GM21390 (cell line): ENCODE results near the gene WAS.
A peak's percentile ranks its signal among the peaks of the same experiment; 100 is the strongest.
"Not testable (repeated sequence)": the region's sequence is repeated elsewhere in the genome, so short reads cannot be mapped to it uniquely, and the experiment has no call there.

Experiments
- ATAC-seq: cut with Tn5 transposase; IDR thresholded peaks from one replicate; pipeline ENCODE4 v1.9.1; 2021; ENCODE audit not compliant: unreplicated experiment

WAS gene

GRCh38 chrX:48683411-48683982, at the start of gene WAS:
WAS (plus strand) TSS chrX:48683799; CDS start chrX:48683854, 55 bp downstream.
- ATAC-seq, result peak; percentile 86

- ATAC-seq, result no peak
Observed at GRCh38 chrX:48636301-48636700, 47.3 kb upstream of the WAS start.

GRCh38 chrX:48636776-48637175, 46.8 kb upstream of the WAS start:
- no peak for ATAC-seq

- no peak for ATAC-seq
Observed at GRCh38 chrX:48645669-48646068, 37.9 kb upstream of the WAS start.

GRCh38 chrX:48648336-48648751, 35.3 kb upstream of the WAS start:
- no peak for ATAC-seq

GRCh38 chrX:48649102-48649501, 34.5 kb upstream of the WAS start:
- no peak for ATAC-seq

GRCh38 chrX:48652055-48652579, 31.5 kb upstream of the WAS start:
- not testable (repeated sequence) for ATAC-seq

GRCh38 chrX:48654746-48655145, 28.9 kb upstream of the WAS start:
- ATAC-seq, result not testable (repeated sequence)

- not testable (repeated sequence) for ATAC-seq
Observed at GRCh38 chrX:48659686-48660085, 23.9 kb upstream of the WAS start.

- ATAC-seq, result no peak
Observed at GRCh38 chrX:48663241-48663640, 20.4 kb upstream of the WAS start.

GRCh38 chrX:48664156-48664555, 19.4 kb upstream of the WAS start:
- ATAC-seq, result no peak

GRCh38 chrX:48665991-48666390, 17.6 kb upstream of the WAS start:
- no peak for ATAC-seq

GRCh38 chrX:48666649-48667048, 16.9 kb upstream of the WAS start:
- no peak for ATAC-seq

- ATAC-seq, result no peak
Observed at GRCh38 chrX:48667509-48667908, 16.1 kb upstream of the WAS start.

GRCh38 chrX:48668187-48668586, 15.4 kb upstream of the WAS start:
- ATAC-seq, result not testable (repeated sequence)

GRCh38 chrX:48676106-48676892, 7.3 kb upstream of the WAS start:
- ATAC-seq, result peak; percentile 86

GRCh38 chrX:48676893-48677270, 6.7 kb upstream of the WAS start:
- ATAC-seq, result peak; percentile 1

GRCh38 chrX:48677516-48677915, 6.1 kb upstream of the WAS start:
- ATAC-seq, result no peak

GRCh38 chrX:48680467-48680866, 3.1 kb upstream of the WAS start:
- ATAC-seq, result not testable (repeated sequence)

GRCh38 chrX:48680925-48681324, 2.7 kb upstream of the WAS start:
- ATAC-seq, result not testable (repeated sequence)

- no peak for ATAC-seq
Observed at GRCh38 chrX:48681539-48682183, 1.9 kb upstream of the WAS start.

- not testable (repeated sequence) for ATAC-seq
Observed at GRCh38 chrX:48682795-48683194, 804 bp upstream of the WAS start.
